ENCODE data around the gene PROC.
"Not testable (repeated sequence)": the region's sequence is repeated elsewhere in the genome, so short reads cannot be mapped to it uniquely, and the experiment has no call there.

Gene PROC

GRCh38 chr2:127392828-127393578 is 25.2 kb upstream of the PROC start:
- no peak overlapping the region for H3K4me3 ChIP-seq (ENCODE audit: low read depth, low read length)
- no peak for DNase-seq (ENCODE audit: low read depth)

- H3K4me3 ChIP-seq (ENCODE audit: low read depth, low read length): no peak overlapping the region
- no peak for DNase-seq (ENCODE audit: low read depth)
These were observed 23.7 kb upstream of the PROC start for GRCh38 chr2:127394492-127394891.

- DNase-seq (ENCODE audit: low read depth): no peak
- H3K4me3 ChIP-seq (ENCODE audit: low read depth, low read length): no peak overlapping the region
These were observed 20.5 kb upstream of the PROC start for GRCh38 chr2:127397568-127398238.

GRCh38 chr2:127398239-127398590 is 20.0 kb upstream of the PROC start:
- peak; percentile 77 for DNase-seq (ENCODE audit: low read depth)
- H3K4me3 ChIP-seq (ENCODE audit: low read depth, low read length): no peak overlapping the region

GRCh38 chr2:127400533-127400896 is 17.7 kb upstream of the PROC start:
- no peak overlapping the region for H3K4me3 ChIP-seq (ENCODE audit: low read depth, low read length)
- no peak for DNase-seq (ENCODE audit: low read depth)

GRCh38 chr2:127400897-127401756 is 17.1 kb upstream of the PROC start:
- H3K4me3 ChIP-seq (ENCODE audit: low read depth, low read length): no peak overlapping the region
- no peak for DNase-seq (ENCODE audit: low read depth)

- DNase-seq (ENCODE audit: low read depth): no peak
- H3K4me3 ChIP-seq (ENCODE audit: low read depth, low read length): no peak overlapping the region
These were observed 16.2 kb upstream of the PROC start for GRCh38 chr2:127401757-127402695.

GRCh38 chr2:127403460-127403859 is 14.8 kb upstream of the PROC start:
- no peak overlapping the region for H3K4me3 ChIP-seq (ENCODE audit: low read depth, low read length)
- no peak for DNase-seq (ENCODE audit: low read depth)

GRCh38 chr2:127404466-127405254 is 13.6 kb upstream of the PROC start:
- DNase-seq (ENCODE audit: low read depth): no peak
- H3K4me3 ChIP-seq (ENCODE audit: low read depth, low read length): no peak overlapping the region

- H3K4me3 ChIP-seq (ENCODE audit: low read depth, low read length): no peak overlapping the region
- DNase-seq (ENCODE audit: low read depth): no peak
These were observed 13.0 kb upstream of the PROC start for GRCh38 chr2:127405255-127405610.

GRCh38 chr2:127406454-127406853 is 11.8 kb upstream of the PROC start:
- no peak overlapping the region for H3K4me3 ChIP-seq (ENCODE audit: low read depth, low read length)
- DNase-seq (ENCODE audit: low read depth): no peak

GRCh38 chr2:127407091-127407490 is 11.1 kb upstream of the PROC start:
- no peak overlapping the region for H3K4me3 ChIP-seq (ENCODE audit: low read depth, low read length)
- no peak for DNase-seq (ENCODE audit: low read depth)

- H3K4me3 ChIP-seq (ENCODE audit: low read depth, low read length): no peak overlapping the region
- DNase-seq (ENCODE audit: low read depth): no peak
These were observed 10.6 kb upstream of the PROC start for GRCh38 chr2:127407661-127408003.

GRCh38 chr2:127408004-127408806 is 10.0 kb upstream of the PROC start:
- peak; percentile 65 for DNase-seq (ENCODE audit: low read depth)

GRCh38 chr2:127408807-127409099 is 9.5 kb upstream of the PROC start:
- H3K4me3 ChIP-seq (ENCODE audit: low read depth, low read length): no peak overlapping the region
- DNase-seq (ENCODE audit: low read depth): no peak

More at GRCh38 chr2:127408004-127408806, 10.0 kb upstream of the PROC start:
- peak overlapping the region; percentile 40 for H3K4me3 ChIP-seq (ENCODE audit: low read depth, low read length)

GRCh38 chr2:127409716-127410115 is 8.5 kb upstream of the PROC start:
- not testable (repeated sequence) for H3K4me3 ChIP-seq (ENCODE audit: low read depth, low read length); DNase-seq (ENCODE audit: low read depth)

- no peak for DNase-seq (ENCODE audit: low read depth)
- H3K4me3 ChIP-seq (ENCODE audit: low read depth, low read length): no peak overlapping the region
These were observed 7.2 kb upstream of the PROC start for GRCh38 chr2:127410871-127411652.

Data from skeletal muscle cell (primary cell).